B cell (primary cell): ENCODE measurements around the gene FIBCD1. TPM values are rescaled to one million over a fixed set of nuclear protein-coding genes. Genes with fewer than 3 reads are reported as not detected.

Experiments
- ATAC-seq: fragments of 200-7000 bp; cut with Tn5 transposase; one replicate; pipeline ENCODE4 v1.10.0; 2021; ENCODE audit warnings: low read depth, mild to moderate bottlenecking, moderate number of reproducible peaks, moderate library complexity
- CTCF ChIA-PET: fragments of 350-600 bp; sonication (Branson Sonifier 250); formaldehyde crosslinking; loops from one replicate; lab custom pipeline; 2021; ENCODE audit warnings: antibody characterized with exemption, inconsistent platforms; lab: Charles Lee
- POLR2A ChIA-PET: fragments of 350-600 bp; sonication (Branson Sonifier 250); formaldehyde crosslinking; loops from one replicate; lab custom pipeline; 2021; ENCODE audit warnings: antibody characterized with exemption; lab: Charles Lee
- DNase-seq: peaks from one replicate; pipeline ENCODE4 v3.0.0; 2013
- H2AFZ ChIP-seq: 2 replicates; pipeline ENCODE4 v1.6.1; 2012; ENCODE audit warnings: mild to moderate bottlenecking, low read depth, low read length; ENCODE audit not compliant: insufficient read depth, poor library complexity, severe bottlenecking
- H3K27ac ChIP-seq, 2 donors: 1 replicate in 1 of 2; 2 replicates in 1 of 2; pipeline ENCODE4 v1.5.1; 2012 to 2013; ENCODE audit warnings: low read length in 2 of 2, mild to moderate bottlenecking in 2 of 2, moderate library complexity in 1 of 2
- H3K27me3 ChIP-seq, 4 experiments: fragments of 200-600 bp in 1 of 4; sonication (generic) in 1 of 4; replicated peaks in 1 of 4; 1 replicate in 2 of 4; 2 replicates in 2 of 4; pipeline versions ENCODE4 v1.6.1 to v1.7.0; 2013 to 2016; ENCODE audit warnings: low read length in 3 of 4, mild to moderate bottlenecking in 2 of 4, mixed read lengths in 1 of 4, moderate library complexity in 1 of 4; ENCODE audit not compliant: insufficient read depth in 4 of 4, control insufficient read depth in 3 of 4; ENCODE audit errors: control extremely low read depth in 1 of 4
- H3K36me3 ChIP-seq, 2 experiments: replicated peaks in 1 of 2; 1 replicate in 1 of 2; 2 replicates in 1 of 2; pipeline versions ENCODE4 v1.6.1 to v1.7.1; 2013; ENCODE audit warnings: low read length in 1 of 2; ENCODE audit not compliant: insufficient read depth in 2 of 2, control insufficient read depth in 1 of 2; ENCODE audit errors: control extremely low read depth in 1 of 2, extremely low read depth in 1 of 2
- H3K4me1 ChIP-seq, 2 donors: fragments of 200-600 bp in 1 of 2; sonication (generic) in 1 of 2; 1 replicate in 1 of 2; 2 replicates in 1 of 2; pipeline versions ENCODE4 v1.5.1 to v1.6.1; 2013 to 2017; ENCODE audit warnings: low read length in 2 of 2; ENCODE audit not compliant: control insufficient read depth in 2 of 2, insufficient read depth in 2 of 2
- H3K4me2 ChIP-seq: replicated peaks from 2 replicates; pipeline ENCODE3; 2012; ENCODE audit warnings: mild to moderate bottlenecking, low read depth, low read length; ENCODE audit not compliant: poor library complexity, severe bottlenecking
- H3K4me3 ChIP-seq, 5 experiments: fragments of 200-600 bp in 1 of 5; sonication (generic) in 1 of 5; 1 replicate in 3 of 5; 2 replicates in 2 of 5; pipeline versions ENCODE4 v1.5.1 to v1.7.0; 2011 to 2016; ENCODE audit warnings: low read length in 4 of 5, mild to moderate bottlenecking in 4 of 5, low read depth in 2 of 5, control low read depth in 1 of 5, moderate library complexity in 1 of 5; ENCODE audit not compliant: insufficient read depth in 1 of 5; ENCODE audit errors: control extremely low read depth in 1 of 5, extremely low read depth in 1 of 5
- H3K79me2 ChIP-seq: fragments of 200-600 bp; sonication (generic); one replicate; pipeline ENCODE4 v1.6.0; 2016; ENCODE audit warnings: low read length; ENCODE audit not compliant: control insufficient read depth, insufficient read depth
- H3K9ac ChIP-seq: fragments of 200-600 bp; sonication (generic); 2 replicates; pipeline ENCODE4 v1.6.1; 2017; ENCODE audit warnings: mild to moderate bottlenecking, low read length, moderate library complexity
- H3K9me3 ChIP-seq, 3 donors: one replicate each; pipeline versions ENCODE4 v1.6.1 to v1.7.1; 2013; ENCODE audit warnings: low read length in 2 of 3; ENCODE audit not compliant: control insufficient read depth in 2 of 3, insufficient read depth in 1 of 3; ENCODE audit errors: control extremely low read depth in 1 of 3
- H4K20me1 ChIP-seq: 2 replicates; pipeline ENCODE4 v1.6.0; 2012; ENCODE audit warnings: mild to moderate bottlenecking, low read length; ENCODE audit not compliant: insufficient read depth, control insufficient read depth, poor library complexity, severe bottlenecking
- H3K27ac Mint-ChIP-seq: one replicate; pipeline ENCODE4 v1.8.0; 2021; ENCODE audit warnings: mixed read lengths
- H3K27me3 Mint-ChIP-seq: one replicate; pipeline ENCODE4 v1.8.0; 2021; ENCODE audit warnings: mixed read lengths
- H3K4me1 Mint-ChIP-seq: one replicate; pipeline ENCODE4 v1.8.0; 2021; ENCODE audit warnings: mixed read lengths
- H3K4me3 Mint-ChIP-seq: one replicate; pipeline ENCODE4 v1.8.0; 2021; ENCODE audit warnings: mixed read lengths
- H3K9me3 Mint-ChIP-seq: one replicate; pipeline ENCODE4 v1.8.0; 2022; ENCODE audit warnings: mixed read lengths; ENCODE audit not compliant: insufficient read depth
- CTCF ChIP-seq: fragments of 200-600 bp; IDR thresholded peaks from one replicate; pipeline ENCODE4 v1.8.0; 2022; ENCODE audit warnings: antibody characterized with exemption, mild to moderate bottlenecking
- EZH2 ChIP-seq: IDR thresholded peaks from 2 replicates; pipeline ENCODE4 v1.6.1; 2012; ENCODE audit warnings: borderline replicate concordance, low read depth, mild to moderate bottlenecking, moderate library complexity, low read length; ENCODE audit not compliant: insufficient read depth, poor library complexity, severe bottlenecking
- WGBS: methylation state at CpG from one replicate; pipeline ENCODE4 v1.1.5; 2013; ENCODE audit warnings: missing lambda C conversion rate; ENCODE audit not compliant: insufficient coverage; 5-methylcytosine and 5-hydroxymethylcytosine counted together
- intact Hi-C: fragments of 100-400 bp; cut with micrococcal nuclease; formaldehyde crosslinking; loops from one replicate; pipeline ENCODE4 v1.10.0; 2022
- polyA plus RNA-seq: library from polyadenylated mRNA; depleted of rRNA; stranded (reverse); fragments of >200 nt; gene quantifications from 2 replicates; pipeline ENCODE4 v1.2.3, GENCODE V29; 2012
- total RNA-seq, 2 donors: library from RNA; stranded (reverse); fragments of 120-200 nt in 1 of 2; gene quantifications; 1 replicate in 1 of 2; 2 replicates in 1 of 2; pipeline versions ENCODE4 v1.2.3 to v1.2.4, GENCODE V29; 2013 to 2022

Gene FIBCD1
- total and polyA plus RNA-seq, 2 donors (not counting 1 experiment from before 2014, with no cell fraction given), result not detected

- H3K4me1 ChIP-seq, result no peaks in the 10 kb centered on the region
- peaks cover 0 to 4% (median 0%) of the 10 kb centered on the region in 4 experiments for H3K27me3 ChIP-seq
- TF ChIP-seq CTCF (no peak), EZH2 (no peak)
- CTCF ChIA-PET, result no interaction called here
- Mint-ChIP-seq H3K27ac (no peak overlapping the region), H3K4me1 (no peaks in the 10 kb centered on the region), H3K4me3 (no peak overlapping the region), H3K27me3 (peaks cover 12% of the 10 kb centered on the region), H3K9me3 (peaks cover 2% of the 10 kb centered on the region)
- WGBS, result 89% methylated on average over 10 of the region's 15 CpGs
- DNase-seq (no peak), ATAC-seq (no peak)
- POLR2A ChIA-PET, result no interaction called here
- no peak overlapping the region for H2AFZ ChIP-seq
- no peaks in the 10 kb centered on the region for H3K79me2 ChIP-seq
- peaks cover 0 to 8% (median 0%) of the 10 kb centered on the region in 3 donors for H3K9me3 ChIP-seq
- intact Hi-C loops, result no loop called here
- no peak overlapping the region for H3K9ac ChIP-seq
- H3K4me2 ChIP-seq, result no peak overlapping the region
- no peaks in the 10 kb centered on the region for H3K36me3 ChIP-seq
- H3K4me3 ChIP-seq, result no peak overlapping the region
- no peaks in the 10 kb centered on the region for H4K20me1 ChIP-seq
- H3K27ac ChIP-seq, result no peak overlapping the region
These were observed 24.4 kb upstream of the FIBCD1 start for GRCh38 chr9:130963337-130963908.

GRCh38 chr9:130962418-130963316 is 23.6 kb upstream of the FIBCD1 start:
- H3K36me3 ChIP-seq, result no peaks in the 10 kb centered on the region
- no peak overlapping the region for H3K9ac ChIP-seq
- no peaks in the 10 kb centered on the region for H3K4me1 Mint-ChIP-seq
- peaks cover 2% of the 10 kb centered on the region for H3K9me3 Mint-ChIP-seq
- H3K9me3 ChIP-seq, result peaks cover 0 to 14% (median 0%) of the 10 kb centered on the region in 3 donors
- intact Hi-C loops, result no loop called here
- peaks cover 0 to 4% (median 0%) of the 10 kb centered on the region in 4 experiments for H3K27me3 ChIP-seq
- ATAC-seq (no peak), DNase-seq (no peak)
- no peak overlapping the region for H3K4me3 Mint-ChIP-seq
- POLR2A ChIA-PET, result no interaction called here
- H4K20me1 ChIP-seq, result no peaks in the 10 kb centered on the region
- no peak overlapping the region for H3K4me3 ChIP-seq
- H2AFZ ChIP-seq, result no peak overlapping the region
- 83% methylated on average over 8 of the region's 22 CpGs for WGBS
- H3K4me1 ChIP-seq, result no peaks in the 10 kb centered on the region
- TF ChIP-seq CTCF (no peak), EZH2 (no peak)
- H3K27ac Mint-ChIP-seq, result no peak overlapping the region
- H3K27me3 Mint-ChIP-seq, result peaks cover 12% of the 10 kb centered on the region
- CTCF ChIA-PET, result no interaction called here
- no peak overlapping the region for H3K27ac ChIP-seq
- no peaks in the 10 kb centered on the region for H3K79me2 ChIP-seq
- no peak overlapping the region for H3K4me2 ChIP-seq
